WTC11 (cell line): ENCODE measurements around the gene USP8. TPM values are rescaled to one million over a fixed set of nuclear protein-coding genes. Genes with fewer than 3 reads are reported as not detected.

Experiments used
- ATAC-seq: fragments of 200-7000 bp; cut with Tn5 transposase; 2 replicates; pipeline ENCODE4 v1.10.0; 2021; ENCODE audit warnings: mild to moderate bottlenecking, moderate library complexity
- CTCF ChIA-PET: fragments of 300-600 bp; sonication (Branson Sonifier 250); formaldehyde crosslinking; loops from one replicate; lab custom pipeline; 2021; ENCODE audit warnings: antibody characterized with exemption; lab: Charles Lee
- POLR2A ChIA-PET: fragments of 350-600 bp; sonication (Branson Sonifier 250); formaldehyde crosslinking; loops from one replicate; lab custom pipeline; 2021; ENCODE audit warnings: antibody characterized with exemption; lab: Charles Lee
- DNase-seq: peaks from one replicate; pipeline ENCODE4 v3.0.0; 2021; ENCODE audit warnings: low spot score
- H3K27ac Mint-ChIP-seq: 2 replicates; pipeline ENCODE4 v1.8.0; 2021; ENCODE audit warnings: mixed read lengths
- H3K27me3 Mint-ChIP-seq: 2 replicates; pipeline ENCODE4 v1.8.0; 2021; ENCODE audit warnings: low read depth, mild to moderate bottlenecking, moderate library complexity, mixed read lengths
- H3K36me3 Mint-ChIP-seq: 2 replicates; pipeline ENCODE4 v1.8.0; 2021; ENCODE audit warnings: mixed read lengths
- H3K4me1 Mint-ChIP-seq: 2 replicates; pipeline ENCODE4 v1.8.0; 2022; ENCODE audit warnings: mixed read lengths
- H3K4me3 Mint-ChIP-seq: 2 replicates; pipeline ENCODE4 v1.8.0; 2021; ENCODE audit warnings: mild to moderate bottlenecking, moderate library complexity, mixed read lengths
- H3K9me3 Mint-ChIP-seq: 2 replicates; pipeline ENCODE4 v1.8.0; 2021; ENCODE audit warnings: mixed read lengths
- AFF4 ChIP-seq: sonication (generic); formaldehyde crosslinking; IDR thresholded peaks from 2 replicates; pipeline ENCODE4 v1.8.1; 2023; ENCODE audit warnings: mild to moderate bottlenecking, missing genetic modification reagents, borderline replicate concordance
- ATF1 ChIP-seq: sonication (generic); formaldehyde crosslinking; IDR thresholded peaks from 2 replicates; pipeline ENCODE4 v1.8.1; 2023; ENCODE audit warnings: mild to moderate bottlenecking, moderate library complexity, missing genetic modification reagents
- ATF2 ChIP-seq: sonication (generic); formaldehyde crosslinking; IDR thresholded peaks from 2 replicates; pipeline ENCODE4 v1.8.1; 2022; ENCODE audit warnings: low read depth, missing genetic modification reagents, borderline replicate concordance
- CBFB ChIP-seq: sonication (generic); formaldehyde crosslinking; IDR thresholded peaks from 2 replicates; pipeline ENCODE4 v1.8.1; 2022; ENCODE audit warnings: mild to moderate bottlenecking, low read depth, missing genetic modification reagents
- CREB1 ChIP-seq: sonication (generic); formaldehyde crosslinking; IDR thresholded peaks from 2 replicates; pipeline ENCODE4 v1.8.0; 2023; ENCODE audit warnings: mild to moderate bottlenecking, missing genetic modification reagents
- ELF4 ChIP-seq: sonication (generic); formaldehyde crosslinking; IDR thresholded peaks from 2 replicates; pipeline ENCODE4 v1.8.1; 2022; ENCODE audit warnings: low read depth, mild to moderate bottlenecking, moderate library complexity, missing genetic modification reagents
- FOXJ3 ChIP-seq: sonication (generic); formaldehyde crosslinking; IDR thresholded peaks from 2 replicates; pipeline ENCODE4 v1.9.0; 2021; ENCODE audit warnings: missing genetic modification reagents, mild to moderate bottlenecking, borderline replicate concordance
- HMGA2 ChIP-seq: fragments of 250-450 bp; sonication (Bioruptor Pico); IDR thresholded peaks from 2 replicates; pipeline ENCODE4 v1.4.0; 2021; ENCODE audit warnings: mild to moderate bottlenecking, moderate library complexity
- HMGXB4 ChIP-seq: sonication (generic); formaldehyde crosslinking; IDR thresholded peaks from 2 replicates; pipeline ENCODE4 v1.8.1; 2023; ENCODE audit warnings: mild to moderate bottlenecking, moderate library complexity, missing genetic modification reagents
- IRF1 ChIP-seq: sonication (generic); formaldehyde crosslinking; IDR thresholded peaks from 2 replicates; pipeline ENCODE4 v1.8.0; 2023; ENCODE audit warnings: missing genetic modification reagents
- MAX ChIP-seq: sonication (generic); formaldehyde crosslinking; IDR thresholded peaks from 2 replicates; pipeline ENCODE4 v1.8.0; 2022; ENCODE audit warnings: mild to moderate bottlenecking, missing genetic modification reagents
- MLX ChIP-seq: sonication (generic); formaldehyde crosslinking; IDR thresholded peaks from 2 replicates; pipeline ENCODE4 v1.8.1; 2023; ENCODE audit warnings: mild to moderate bottlenecking, missing genetic modification reagents, moderate library complexity
- MYBL2 ChIP-seq: sonication (generic); formaldehyde crosslinking; IDR thresholded peaks from 2 replicates; pipeline ENCODE4 v1.8.1; 2023; ENCODE audit warnings: mild to moderate bottlenecking, moderate library complexity, missing genetic modification reagents
- PRRX2 ChIP-seq: fragments of 250-450 bp; sonication (Bioruptor Pico); IDR thresholded peaks from 2 replicates; pipeline ENCODE4 v1.8.0; 2021; ENCODE audit warnings: mild to moderate bottlenecking
- RELA ChIP-seq: sonication (generic); formaldehyde crosslinking; IDR thresholded peaks from 2 replicates; pipeline ENCODE4 v1.8.1; 2022; ENCODE audit warnings: missing genetic modification reagents, mild to moderate bottlenecking, borderline replicate concordance
- SMAD3 ChIP-seq: sonication (generic); formaldehyde crosslinking; IDR thresholded peaks from 2 replicates; pipeline ENCODE4 v1.8.0; 2022; ENCODE audit warnings: missing genetic modification reagents, mild to moderate bottlenecking, borderline replicate concordance
- SOX15 ChIP-seq: fragments of 250-450 bp; sonication (Bioruptor Pico); IDR thresholded peaks from 2 replicates; pipeline ENCODE4 v1.9.0; 2021; ENCODE audit warnings: mild to moderate bottlenecking
- SP1 ChIP-seq: sonication (generic); formaldehyde crosslinking; conservative IDR thresholded peaks from 2 replicates; pipeline ENCODE4 v1.8.1; 2022; ENCODE audit warnings: missing genetic modification reagents
- TEAD1 ChIP-seq: sonication (generic); formaldehyde crosslinking; IDR thresholded peaks from 2 replicates; pipeline ENCODE4 v1.8.0; 2022; ENCODE audit warnings: mild to moderate bottlenecking, missing genetic modification reagents
- TEAD4 ChIP-seq: sonication (generic); formaldehyde crosslinking; IDR thresholded peaks from 2 replicates; pipeline ENCODE4 v1.8.0; 2022; ENCODE audit warnings: mild to moderate bottlenecking, missing genetic modification reagents
- USF2 ChIP-seq: sonication (generic); formaldehyde crosslinking; IDR thresholded peaks from 2 replicates; pipeline ENCODE4 v1.8.1; 2023; ENCODE audit warnings: mild to moderate bottlenecking, missing genetic modification reagents, moderate library complexity
- ZBTB21 ChIP-seq: sonication (generic); formaldehyde crosslinking; IDR thresholded peaks from 2 replicates; pipeline ENCODE4 v1.8.1; 2023; ENCODE audit warnings: mild to moderate bottlenecking, missing genetic modification reagents, borderline replicate concordance
- ZMAT4 ChIP-seq: fragments of 250-450 bp; sonication (Bioruptor Pico); IDR thresholded peaks from 2 replicates; pipeline ENCODE4 v1.9.0; 2021; ENCODE audit warnings: mild to moderate bottlenecking
- ZNF138 ChIP-seq: sonication (generic); formaldehyde crosslinking; conservative IDR thresholded peaks from 2 replicates; pipeline ENCODE4 v1.8.1; 2022; ENCODE audit warnings: mild to moderate bottlenecking, moderate library complexity, missing genetic modification reagents
- ZNF232 ChIP-seq: sonication (generic); formaldehyde crosslinking; IDR thresholded peaks from 2 replicates; pipeline ENCODE4 v1.8.0; 2022; ENCODE audit warnings: mild to moderate bottlenecking, missing genetic modification reagents
- ZNF263 ChIP-seq: sonication (generic); formaldehyde crosslinking; IDR thresholded peaks from 2 replicates; pipeline ENCODE4 v1.8.1; 2022; ENCODE audit warnings: low read depth, mild to moderate bottlenecking, moderate library complexity, missing genetic modification reagents
- total RNA-seq: library from RNA; stranded (reverse); gene quantifications from 3 replicates; pipeline ENCODE4 v1.2.3, GENCODE V29; 2021

Gene USP8
- total RNA-seq, 1 experiment from 2014 or later: 63.7 TPM

GRCh38 chr15:50546566-50546965 lies 122.4 kb downstream of the USP8 start, which contains the start of gene USP50:
TSS of gene USP50 (minus strand) at chr15:50546666. CDS start at chr15:50546525, 141 bp downstream.
- no peaks in the 10 kb centered on the region for H3K9me3 Mint-ChIP-seq
- H3K4me1 Mint-ChIP-seq: peaks cover 8% of the 10 kb centered on the region
- POLR2A ChIA-PET: no interaction called here
- H3K4me3 Mint-ChIP-seq: no peak within 1 kb of the TSS
- no peak within 1 kb of the TSS for H3K27ac Mint-ChIP-seq
- H3K36me3 Mint-ChIP-seq: no peaks in the 10 kb centered on the region
- DNase-seq (no peak), ATAC-seq (no peak)
- CTCF ChIA-PET: interaction anchor here (2.1 kb wide), 1 partner anchor 330 kb away, joined by 4 read pairs; no protein-coding TSS in a partner anchor
- TF ChIP-seq ZNF138 (CRISPR knock-in tag) (no peak), ATF2 (CRISPR knock-in tag) (no peak), CBFB (CRISPR knock-in tag) (no peak), ATF1 (CRISPR knock-in tag) (no peak), TEAD1 (CRISPR knock-in tag) (no peak), FOXJ3 (CRISPR knock-in tag) (no peak), HMGXB4 (CRISPR knock-in tag) (no peak), SMAD3 (no peak), ZMAT4 (CRISPR knock-in tag) (no peak), SOX15 (CRISPR knock-in tag) (no peak), SP1 (CRISPR knock-in tag) (no peak), ZNF263 (CRISPR knock-in tag) (no peak), MYBL2 (CRISPR knock-in tag) (no peak), ZNF232 (no peak), ELF4 (CRISPR knock-in tag) (no peak), RELA (no peak), HMGA2 (no peak)
- no peaks in the 10 kb centered on the region for H3K27me3 Mint-ChIP-seq

- H3K4me3 Mint-ChIP-seq: no peak overlapping the region
- CTCF ChIA-PET: no interaction called here
- POLR2A ChIA-PET: no interaction called here
- no peaks in the 10 kb centered on the region for H3K36me3 Mint-ChIP-seq
- 0 out of 2 replicates have a peak, but pooled peaks cover 3% of the 10 kb centered on the region for H3K9me3 Mint-ChIP-seq
- H3K27me3 Mint-ChIP-seq: no peaks in the 10 kb centered on the region
- ATAC-seq (no peak), DNase-seq (no peak)
- peaks cover 11% of the 10 kb centered on the region for H3K4me1 Mint-ChIP-seq
- H3K27ac Mint-ChIP-seq: no peak overlapping the region
- TF ChIP-seq USF2 (CRISPR knock-in tag) (no peak), TEAD1 (CRISPR knock-in tag) (no peak), CREB1 (no peak), PRRX2 (no peak), TEAD4 (no peak), IRF1 (CRISPR knock-in tag) (no peak), SOX15 (CRISPR knock-in tag) (no peak), ZNF263 (CRISPR knock-in tag) (no peak), MAX (CRISPR knock-in tag) (no peak), ZBTB21 (no peak), AFF4 (CRISPR knock-in tag) (no peak), ZNF232 (no peak), MLX (CRISPR knock-in tag) (no peak), SMAD3 (no peak)
These were observed 125.1 kb downstream of the USP8 start for GRCh38 chr15:50549326-50549725.
